Testis (tissue), 3 donors: ENCODE data around the gene OR2AE1. TPM values are rescaled to one million over a fixed set of nuclear protein-coding genes. Genes with fewer than 3 reads are reported as not detected.
A peak's percentile ranks its signal among the peaks of the same experiment; 100 is the strongest.

Source experiments
- DNase-seq: peaks from one replicate; pipeline ENCODE4 v3.0.0-alpha.2; 2019
- H3K27ac ChIP-seq, 2 donors: fragments of 200-600 bp; sonication (generic); one replicate each; pipeline ENCODE4 v1.5.1; 2019
- H3K27me3 ChIP-seq: fragments of 200-600 bp; sonication (generic); one replicate; pipeline ENCODE4 v1.5.1; 2019
- H3K36me3 ChIP-seq: fragments of 200-600 bp; sonication (generic); one replicate; pipeline ENCODE4 v1.5.1; 2017; ENCODE audit warnings: low read depth; ENCODE audit errors: missing control alignments
- H3K4me1 ChIP-seq: fragments of 200-600 bp; sonication (generic); one replicate; pipeline ENCODE4 v1.5.1; 2019
- H3K4me3 ChIP-seq, 2 donors: fragments of 200-600 bp; sonication (generic); one replicate each; pipeline ENCODE4 v1.5.1; 2017 to 2019
- H3K9me3 ChIP-seq: fragments of 200-600 bp; sonication (generic); one replicate; pipeline ENCODE4 v1.5.1; 2017
- CTCF ChIP-seq, 3 experiments: fragments of 450-650 bp in 2 of 3; fragments of 200-600 bp in 1 of 3; sonication (generic) in 1 of 3; IDR thresholded peaks; one replicate each; pipeline ENCODE4 v1.5.1; 2016 to 2019; ENCODE audit warnings: antibody characterized with exemption in 3 of 3, mild to moderate bottlenecking in 2 of 3, moderate library complexity in 1 of 3
- POLR2A ChIP-seq: fragments of 450-650 bp; IDR thresholded peaks from one replicate; pipeline ENCODE4 v1.6.1; 2017; ENCODE audit warnings: antibody characterized with exemption, mild to moderate bottlenecking, moderate library complexity
- WGBS, 2 donors: methylation state at CpG; one replicate each; pipeline ENCODE4 v1.1.5; 2018; 5-methylcytosine and 5-hydroxymethylcytosine counted together
- intact Hi-C: fragments of 100-400 bp; cut with DNase I; formaldehyde crosslinking; loops from one replicate; pipeline ENCODE4 v1.15.1; 2023; ENCODE audit warnings: low total_unique reads
- polyA plus RNA-seq: library from polyadenylated mRNA; stranded (reverse); fragments of 350-450 nt; fragmentation: Illumina TruSeq; extraction: RNeasy Lipid Tissue Mini Kit (QIAGEN cat#74804); gene quantifications from one replicate; pipeline ENCODE4 v1.2.3, GENCODE V29; 2014; ENCODE audit warnings: low read depth, low replicate concordance; ENCODE audit not compliant: insufficient read depth
- total RNA-seq, 2 donors: library from RNA; depleted of rRNA; stranded (reverse); fragments of >200 nt; gene quantifications; one replicate each; pipeline ENCODE4 v1.2.3, GENCODE V29; 2016

Gene OR2AE1
- total and polyA plus RNA-seq, 3 donors from 2014 or later: not detected

GRCh38 chr7:99918959-99919813, 42.4 kb upstream of the OR2AE1 start, which contains the start of gene TRIM4:
Gene TRIM4 (minus strand): TSS chr7:99919530. CDS start chr7:99919401, 129 bp downstream.
- intact Hi-C loops: no loop called here
- peak; percentile 93 for DNase-seq
- 1% methylated on average over 41 to 81 of the region's 81 CpGs for WGBS, 2 donors
- H3K4me3 ChIP-seq: peak within 1 kb of the TSS; percentile 89 to 97
- H3K27ac ChIP-seq: peak within 1 kb of the TSS; percentile 85 to 88
- H3K36me3 ChIP-seq: no peaks in the 10 kb centered on the region
- no peaks in the 10 kb centered on the region for H3K9me3 ChIP-seq
- TF ChIP-seq CTCF (IDR thresholded peaks at IDR 0.05) (peak in 1 of 3 experiments; percentile 27), POLR2A (peak; percentile 43)
- no peaks in the 10 kb centered on the region for H3K27me3 ChIP-seq
- H3K4me1 ChIP-seq: peaks cover 15% of the 10 kb centered on the region

- TF ChIP-seq POLR2A: no peak
- no peaks in the 10 kb centered on the region for H3K36me3 ChIP-seq
- no peaks in the 10 kb centered on the region for H3K9me3 ChIP-seq
- intact Hi-C loops: no loop called here
- no peak for DNase-seq
- no peaks in the 10 kb centered on the region for H3K27me3 ChIP-seq
- WGBS, 2 donors: 97 to 100% methylated on average over 2 of the region's 2 CpGs
- no peak overlapping the region for H3K27ac ChIP-seq
- no peak overlapping the region for H3K4me3 ChIP-seq
- no peaks in the 10 kb centered on the region for H3K4me1 ChIP-seq
These were observed 34.1 kb upstream of the OR2AE1 start for GRCh38 chr7:99910976-99911375.

GRCh38 chr7:99901581-99901980, 24.7 kb upstream of the OR2AE1 start:
- intact Hi-C loops: no loop called here
- WGBS, 2 donors: 70 to 72% methylated on average over 10 of the region's 10 CpGs
- DNase-seq: peak; percentile 63
- H3K4me3 ChIP-seq: no peak overlapping the region
- TF ChIP-seq CTCF (IDR thresholded peaks at IDR 0.05) (no peak), POLR2A (no peak)
- H3K36me3 ChIP-seq: no peaks in the 10 kb centered on the region
- H3K27ac ChIP-seq: peak overlapping the region; percentile 1 to 27
- H3K4me1 ChIP-seq: no peaks in the 10 kb centered on the region
- H3K9me3 ChIP-seq: no peaks in the 10 kb centered on the region
- H3K27me3 ChIP-seq: no peaks in the 10 kb centered on the region

GRCh38 chr7:99899830-99900519, 23.1 kb upstream of the OR2AE1 start:
- no peaks in the 10 kb centered on the region for H3K27me3 ChIP-seq
- intact Hi-C loops: no loop called here
- no peaks in the 10 kb centered on the region for H3K4me1 ChIP-seq
- no peaks in the 10 kb centered on the region for H3K36me3 ChIP-seq
- no peak overlapping the region for H3K27ac ChIP-seq
- WGBS, 2 donors: 94 to 96% methylated on average over 6 of the region's 6 CpGs
- no peaks in the 10 kb centered on the region for H3K9me3 ChIP-seq
- H3K4me3 ChIP-seq: no peak overlapping the region
- TF ChIP-seq CTCF (IDR thresholded peaks at IDR 0.05): no peak
- TF ChIP-seq POLR2A: no peak
- DNase-seq: no peak

- intact Hi-C loops: no loop called here
These were observed 22.0 kb upstream of the OR2AE1 start for GRCh38 chr7:99898836-99899235.

More at GRCh38 chr7:99898836-99899235, 22.0 kb upstream of the OR2AE1 start:
- Histone ChIP-seq H3K4me3 (no peak overlapping the region), H3K27me3 (no peaks in the 10 kb centered on the region), H3K36me3 (no peaks in the 10 kb centered on the region), H3K9me3 (no peaks in the 10 kb centered on the region), H3K4me1 (no peaks in the 10 kb centered on the region), H3K27ac (no peak overlapping the region)
- no peak for DNase-seq
- 45 to 66% methylated on average over 3 of the region's 3 CpGs for WGBS, 2 donors
- TF ChIP-seq POLR2A: no peak
- TF ChIP-seq CTCF (IDR thresholded peaks at IDR 0.05): no peak
